PFSK-1 (cell line): Measurements from ENCODE around the gene SERINC5.

ENCODE experiments used
- FOXP2 ChIP-seq: optimal IDR thresholded peaks from 2 replicates; pipeline ENCODE3; 2011; ENCODE audit warnings: borderline replicate concordance, control low read depth, inconsistent platforms; ENCODE audit not compliant: insufficient read depth; ENCODE audit errors: extremely low read length, extremely low read depth
- POLR2AphosphoS5 ChIP-seq: IDR thresholded peaks from 2 replicates; pipeline ENCODE4 v1.6.1; 2012; ENCODE audit warnings: low read depth, mild to moderate bottlenecking, control low read depth, low read length, moderate library complexity
- REST ChIP-seq, 2 experiments: IDR thresholded peaks; 2 replicates each; pipeline versions ENCODE4 v1.6.1 to v1.8.0; 2011 to 2012; ENCODE audit warnings: low read depth in 2 of 2, low read length in 2 of 2, control low read depth in 1 of 2, inconsistent platforms in 1 of 2, mild to moderate bottlenecking in 1 of 2, moderate library complexity in 1 of 2; ENCODE audit not compliant: insufficient read depth in 1 of 2
- SIN3A ChIP-seq: IDR thresholded peaks from 2 replicates; pipeline ENCODE4 v1.6.1; 2012; ENCODE audit warnings: mild to moderate bottlenecking, low read length, moderate library complexity, borderline replicate concordance; ENCODE audit not compliant: insufficient read depth
- TAF1 ChIP-seq: IDR thresholded peaks from 2 replicates; pipeline ENCODE4 v1.6.1; 2012; ENCODE audit warnings: low read length, control low read depth, borderline replicate concordance; ENCODE audit not compliant: insufficient read depth

The SERINC5 gene

GRCh38 chr5:80161165-80161564 lies 94.7 kb downstream of the SERINC5 start:
- TF ChIP-seq REST (IDR thresholded peaks at IDR 0.05; ENCODE audit: insufficient read depth in 1 of 2, low read depth in 2 of 2, low read length in 2 of 2) (no peak), POLR2AphosphoS5 (no peak), TAF1 (no peak), SIN3A (no peak), FOXP2 (no peak)

- no peak for TF ChIP-seq SIN3A
- TF ChIP-seq FOXP2, result no peak
- TF ChIP-seq POLR2AphosphoS5, result no peak
- no peak for TF ChIP-seq TAF1
- no peak for TF ChIP-seq REST (IDR thresholded peaks at IDR 0.05; ENCODE audit: insufficient read depth in 1 of 2, low read depth in 2 of 2, low read length in 2 of 2)
These were observed 95.6 kb downstream of the SERINC5 start for GRCh38 chr5:80160242-80160641.

- TF ChIP-seq TAF1 (no peak), FOXP2 (no peak), SIN3A (no peak), POLR2AphosphoS5 (no peak), REST (IDR thresholded peaks at IDR 0.05; ENCODE audit: insufficient read depth in 1 of 2, low read depth in 2 of 2, low read length in 2 of 2) (no peak)
These were observed 96.6 kb downstream of the SERINC5 start for GRCh38 chr5:80159133-80159815.

GRCh38 chr5:80156156-80156555 lies 99.7 kb downstream of the SERINC5 start:
- no peak for TF ChIP-seq TAF1

GRCh38 chr5:80154749-80155148 lies 101.1 kb downstream of the SERINC5 start:
- TF ChIP-seq SIN3A (no peak), POLR2AphosphoS5 (no peak), TAF1 (no peak), FOXP2 (no peak), REST (IDR thresholded peaks at IDR 0.05; ENCODE audit: insufficient read depth in 1 of 2, low read depth in 2 of 2, low read length in 2 of 2) (no peak)
